NCI-H1105 treated with DMSO at 0.1 percent for 48 hours (cell line): ENCODE results near the gene TOLLIP.

ENCODE experiments used
- DNase-seq: peaks from one replicate; lab custom pipeline; 2025; lab: John Stamatoyannopoulos, UW

Gene TOLLIP

GRCh38 chr11:1231396-1232020 is 77.9 kb downstream of the TOLLIP start:
- DNase-seq, result peak; percentile 8

GRCh38 chr11:1230456-1231395 is 78.7 kb downstream of the TOLLIP start:
- no peak for DNase-seq

- DNase-seq, result no peak
Observed at GRCh38 chr11:1230121-1230455, 79.3 kb downstream of the TOLLIP start.

- DNase-seq, result no peak
Observed at GRCh38 chr11:1229471-1230120, 79.8 kb downstream of the TOLLIP start.

- DNase-seq, result no peak
Observed at GRCh38 chr11:1228921-1229451, 80.4 kb downstream of the TOLLIP start.

GRCh38 chr11:1228101-1228821 is 81.2 kb downstream of the TOLLIP start:
- DNase-seq, result no peak

GRCh38 chr11:1227551-1228100 is 81.8 kb downstream of the TOLLIP start:
- no peak for DNase-seq

GRCh38 chr11:1226986-1227550 is 82.4 kb downstream of the TOLLIP start:
- no peak for DNase-seq

GRCh38 chr11:1226226-1226985 is 83.0 kb downstream of the TOLLIP start:
- DNase-seq, result no peak

GRCh38 chr11:1225386-1226225 is 83.8 kb downstream of the TOLLIP start:
- DNase-seq, result no peak

- DNase-seq, result no peak
Observed at GRCh38 chr11:1224491-1225385, 84.7 kb downstream of the TOLLIP start.
